SU-DHL-6 (cell line): Measurements from ENCODE around the gene ACOX1.

Experiments
- CTCF ChIP-seq: fragments of 200-600 bp; sonication (generic); IDR thresholded peaks from one replicate; pipeline ENCODE4 v1.5.1; 2017; ENCODE audit warnings: antibody characterized with exemption, mild to moderate bottlenecking, low read length, moderate library complexity; ENCODE audit not compliant: insufficient read depth, poor library complexity, severe bottlenecking
- EZH2phosphoT487 ChIP-seq: fragments of 200-600 bp; sonication (generic), shearing (Covaris generic); conservative IDR thresholded peaks from 2 replicates; pipeline ENCODE4 v1.6.1; 2018; ENCODE audit warnings: mild to moderate bottlenecking, antibody characterized with exemption, low read length, moderate library complexity, mixed read lengths

- no peak for TF ChIP-seq CTCF
- TF ChIP-seq EZH2phosphoT487 = no peak
Measured at GRCh38 chr17:75937652-75938051, 41.3 kb downstream of the ACOX1 start.
